Measurements from ENCODE around the gene SVEP1. TPM values are rescaled to one million over a fixed set of nuclear protein-coding genes. Genes with fewer than 3 reads are reported as not detected.

SVEP1 gene
- total RNA-seq, 1 donor from 2014 or later = under 0.01 TPM

DNA sequence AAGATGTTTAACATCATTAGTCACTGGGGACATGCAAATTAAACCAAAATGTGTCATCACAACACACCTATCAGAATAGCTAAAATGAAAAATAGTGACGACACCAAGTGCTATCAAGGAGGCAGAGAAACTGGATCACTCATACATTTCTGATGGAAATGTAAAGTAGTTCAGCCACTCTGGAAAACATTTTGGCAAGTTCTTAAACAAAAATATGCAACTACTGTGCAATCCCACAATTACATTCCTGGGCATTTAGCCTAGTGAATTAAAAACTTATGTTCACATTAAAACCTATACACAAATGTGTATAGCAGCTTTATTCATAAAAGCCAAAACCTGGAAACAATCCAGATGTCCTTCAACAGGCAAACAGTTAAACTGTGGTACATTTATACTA lies 53.1 kb downstream of the SVEP1 start:
- no peak for DNase-seq (ENCODE audit: low read depth in 2 of 2)

DNA sequence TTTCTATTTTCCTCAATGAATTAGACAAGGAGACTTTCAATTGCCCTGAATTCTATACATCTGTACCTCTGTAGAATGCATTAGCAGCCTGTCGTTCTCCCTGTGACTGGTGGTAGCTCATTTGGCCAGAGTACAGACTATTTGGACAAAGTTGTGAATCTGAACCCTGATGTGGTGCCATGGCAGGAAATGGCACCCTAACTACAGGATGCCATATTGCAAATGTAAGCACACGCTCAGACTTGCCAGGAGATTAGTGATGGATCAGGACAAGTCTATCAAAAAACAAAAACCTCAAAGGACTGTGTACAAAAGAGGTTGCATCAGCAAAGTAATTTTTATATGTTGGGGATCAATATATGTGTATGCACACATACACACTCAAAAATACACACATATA lies 58.3 kb downstream of the SVEP1 start:
- no peak for DNase-seq (ENCODE audit: low read depth in 2 of 2)

DNA sequence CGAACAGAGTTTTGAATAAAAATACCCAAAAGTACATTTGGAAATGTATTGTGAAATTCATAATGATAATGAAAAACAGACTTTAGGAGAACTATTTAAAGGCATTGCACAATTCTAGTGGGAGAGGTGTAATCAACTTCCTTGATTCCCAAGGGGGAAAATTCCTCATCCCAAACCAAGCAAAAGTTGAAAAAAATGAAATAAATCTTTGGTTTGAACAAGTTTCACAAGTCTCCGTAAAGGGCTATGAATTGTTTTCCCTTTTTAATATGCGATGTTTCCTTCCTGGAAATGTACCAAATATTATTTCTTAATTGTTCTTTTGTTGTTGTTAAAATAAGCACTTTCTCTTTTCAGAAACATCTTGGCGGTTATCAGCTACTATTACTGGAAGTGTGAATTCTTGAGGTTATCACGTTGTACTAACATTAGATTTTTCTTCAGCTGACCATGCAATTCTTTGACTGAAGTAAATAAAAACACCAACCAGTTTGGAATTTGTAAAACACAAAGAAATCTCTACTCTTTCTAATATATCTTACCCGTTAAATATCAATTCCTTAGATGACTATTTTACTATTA lies 59.3 kb downstream of the SVEP1 start:
- no peak for DNase-seq (ENCODE audit: low read depth in 2 of 2)

DNA sequence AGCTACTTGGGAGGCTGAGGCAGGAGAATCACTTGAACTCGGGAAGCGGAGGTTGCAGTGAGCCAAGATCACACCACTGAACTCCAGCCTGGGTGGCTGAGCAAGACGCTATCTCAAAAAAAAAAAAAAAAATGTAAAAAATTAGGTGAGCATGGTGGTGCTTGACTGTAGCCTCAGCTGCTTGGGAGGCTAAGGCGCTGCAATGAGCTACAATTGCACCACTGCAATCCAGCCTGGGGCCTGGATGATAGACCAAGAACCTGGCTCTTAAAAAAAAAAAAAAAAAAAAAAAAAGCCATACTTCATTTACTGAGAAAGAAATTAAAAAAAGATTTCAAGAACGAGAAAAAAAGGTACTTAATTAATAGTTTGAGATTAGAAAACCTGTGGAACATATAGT lies 62.1 kb downstream of the SVEP1 start:
- DNase-seq (ENCODE audit: low read depth in 2 of 2) = no peak

DNA sequence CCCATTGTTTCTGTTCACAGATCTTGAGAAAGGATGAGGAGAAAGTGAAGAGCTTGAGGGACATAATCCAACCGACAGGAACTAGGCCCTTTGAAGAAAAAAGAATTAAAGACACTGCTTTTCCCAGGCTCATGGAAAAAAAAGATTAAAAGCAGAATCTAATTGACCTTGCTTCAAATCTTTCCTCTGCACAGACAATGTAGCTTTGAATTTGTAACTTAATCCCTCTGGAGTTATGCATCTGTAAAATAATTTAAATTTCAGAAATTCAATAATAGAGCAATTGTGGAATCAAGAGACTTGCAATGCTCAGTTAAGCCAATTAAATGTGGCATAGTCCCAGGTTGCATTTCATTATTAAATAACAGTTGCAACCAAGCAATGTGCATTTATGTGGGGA lies 64.6 kb downstream of the SVEP1 start:
- no peak for DNase-seq (ENCODE audit: low read depth in 2 of 2)

DNA sequence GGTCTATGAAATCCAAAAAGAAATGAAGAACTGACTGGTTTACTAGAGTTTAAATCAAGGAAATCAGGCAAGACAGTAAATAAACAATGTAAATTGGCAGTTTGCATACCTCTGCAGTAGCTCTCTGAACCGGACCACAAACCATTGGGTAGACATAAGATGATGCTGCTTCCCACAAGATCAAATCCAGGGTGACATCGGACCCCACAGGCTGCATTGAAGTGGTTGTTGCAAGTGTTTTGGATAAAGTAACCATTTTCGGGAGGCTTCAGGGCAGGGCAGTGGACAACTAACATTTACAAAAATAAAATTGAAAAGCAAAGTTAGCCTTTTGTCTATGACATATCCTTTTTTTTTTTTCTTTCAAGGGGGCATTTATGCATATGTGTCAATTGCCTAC lies 66.7 kb downstream of the SVEP1 start:
- no peak for DNase-seq (ENCODE audit: low read depth in 2 of 2)

DNA sequence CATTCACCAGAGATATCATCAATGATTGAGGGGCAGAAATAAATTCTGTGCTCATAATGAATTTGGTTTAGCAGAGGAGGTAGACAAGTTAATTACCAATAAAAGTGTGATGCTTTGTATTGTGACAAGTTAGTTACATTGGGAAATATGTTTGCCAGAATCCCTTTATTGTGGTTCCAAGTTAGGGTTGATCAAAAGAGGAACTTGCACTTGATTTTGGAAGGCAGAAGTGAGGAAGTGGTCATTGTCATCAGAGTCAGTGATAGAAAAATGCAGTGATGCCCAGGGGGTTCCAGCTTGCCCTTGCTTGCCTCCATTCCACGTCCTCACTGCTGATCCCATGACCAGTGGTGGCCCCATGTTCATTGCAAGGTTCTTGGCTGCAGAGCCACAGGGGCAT lies 69.7 kb downstream of the SVEP1 start:
- no peak for DNase-seq (ENCODE audit: low read depth in 2 of 2)

DNA sequence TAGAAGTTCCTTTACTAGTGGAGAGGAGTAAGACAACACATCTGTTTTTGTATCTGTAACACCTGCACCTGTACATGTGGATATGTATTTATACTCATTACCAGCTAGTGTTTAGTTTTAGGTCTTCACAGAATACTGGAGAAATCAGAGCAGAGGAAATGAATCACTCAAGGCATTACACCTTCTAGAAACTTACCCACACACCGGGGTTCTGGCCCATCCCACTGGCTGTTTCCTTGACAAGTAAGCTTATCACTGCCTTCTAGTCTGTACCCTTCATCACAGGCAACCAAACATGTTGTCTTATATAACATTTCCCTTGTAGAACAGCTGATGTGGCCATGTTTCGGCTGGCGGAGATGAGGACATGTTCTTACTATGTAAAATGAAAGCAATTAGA lies 76.7 kb downstream of the SVEP1 start:
- no peak for DNase-seq (ENCODE audit: low read depth in 2 of 2)

DNA sequence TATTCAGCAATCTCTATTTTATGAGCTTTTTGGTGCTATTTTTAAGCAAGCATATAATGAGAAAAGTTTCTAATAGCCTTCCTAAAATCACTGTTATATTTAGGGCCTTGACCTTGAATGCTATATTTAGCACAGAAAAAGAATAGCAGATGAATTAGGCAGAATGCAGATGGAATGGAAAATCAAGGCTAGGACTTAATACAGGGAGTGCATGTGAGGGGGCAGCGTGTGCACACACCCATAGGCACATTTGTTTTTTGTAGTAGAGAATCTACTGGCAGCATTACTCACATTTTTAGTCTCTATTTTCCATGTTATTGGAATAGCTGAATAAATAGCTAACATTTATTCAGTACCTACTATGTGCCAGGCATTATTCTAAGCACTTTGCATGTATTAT lies 79.9 kb downstream of the SVEP1 start:
- DNase-seq (ENCODE audit: low read depth in 2 of 2) = no peak

DNA sequence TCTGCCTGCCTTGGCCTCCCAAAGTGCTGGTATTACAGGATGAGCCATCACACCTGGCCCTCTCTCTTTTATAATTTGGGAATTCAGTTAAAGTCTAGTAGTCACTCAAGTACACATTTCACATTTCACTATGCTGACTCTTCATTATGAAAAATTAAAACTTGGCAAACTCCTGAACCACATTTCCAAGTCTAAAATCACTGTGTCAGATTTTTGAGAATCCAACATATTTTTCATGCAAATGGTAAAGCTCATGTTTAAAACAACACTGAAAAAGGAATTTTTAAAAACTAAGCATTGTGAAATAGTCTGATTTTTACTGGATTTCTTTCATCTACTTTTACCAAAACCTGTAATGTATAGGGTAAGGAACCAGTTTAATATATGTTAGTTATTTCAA lies 92.3 kb downstream of the SVEP1 start:
- no peak for DNase-seq (ENCODE audit: low read depth in 2 of 2)

DNA sequence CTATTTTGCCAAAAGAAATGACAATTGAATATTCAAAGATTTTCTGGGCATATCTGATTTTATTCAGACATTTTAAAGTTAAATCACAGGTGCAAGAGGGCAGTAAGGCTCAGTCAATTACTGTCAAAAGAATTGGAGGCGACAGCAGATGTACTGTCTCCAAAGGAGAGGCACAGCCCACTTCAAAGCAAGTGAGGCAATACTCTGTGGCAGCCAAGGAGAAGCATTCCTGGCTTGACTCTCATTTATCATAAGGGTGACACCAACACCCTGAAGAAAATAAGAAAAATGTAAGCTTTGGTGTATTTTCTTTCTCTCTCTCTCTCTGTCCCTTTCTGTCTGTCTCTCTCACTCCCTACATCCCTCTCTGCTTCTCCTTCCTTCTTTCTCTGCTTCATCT lies 93.3 kb downstream of the SVEP1 start:
- DNase-seq (ENCODE audit: low read depth in 2 of 2) = no peak

DNA sequence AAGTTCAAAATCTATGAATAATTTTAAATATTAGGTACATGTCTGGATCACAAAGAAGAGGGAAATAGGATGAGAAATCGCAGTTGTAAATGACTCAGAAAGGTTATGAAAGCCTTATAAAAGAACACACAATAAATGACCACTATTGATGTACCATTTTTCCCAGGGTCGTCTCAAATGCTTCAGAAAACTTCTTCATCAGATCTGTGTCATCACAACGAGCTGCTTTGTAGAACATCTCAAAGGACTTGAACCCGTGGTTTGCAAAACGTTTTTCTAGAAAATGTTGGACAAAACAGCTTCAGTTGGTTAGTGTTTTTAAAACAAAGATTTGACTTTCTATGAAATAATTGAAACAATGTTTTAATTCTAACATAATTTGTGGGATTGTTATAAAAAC lies 100.1 kb downstream of the SVEP1 start:
- DNase-seq (ENCODE audit: low read depth in 2 of 2) = no peak

DNA sequence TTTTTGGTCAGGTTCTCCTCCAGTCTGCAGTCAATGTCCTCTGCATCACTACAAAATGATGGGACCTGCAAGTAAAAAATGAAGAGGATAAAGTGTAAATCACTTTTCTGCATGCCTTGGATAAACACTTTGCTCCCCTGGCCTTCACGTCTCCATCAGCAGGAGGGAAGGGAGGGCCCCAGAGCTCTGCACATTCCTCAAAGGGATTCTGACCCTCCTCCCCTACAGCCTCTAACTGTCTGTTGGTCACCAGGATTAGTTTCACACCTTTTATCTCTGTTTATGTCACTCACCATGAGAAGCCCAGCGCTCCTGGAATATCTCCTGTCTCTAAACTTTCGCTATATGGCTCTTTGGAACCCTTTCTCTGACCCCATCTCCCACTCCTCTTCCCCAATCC lies 103.3 kb downstream of the SVEP1 start:
- DNase-seq (ENCODE audit: low read depth in 2 of 2) = no peak

DNA sequence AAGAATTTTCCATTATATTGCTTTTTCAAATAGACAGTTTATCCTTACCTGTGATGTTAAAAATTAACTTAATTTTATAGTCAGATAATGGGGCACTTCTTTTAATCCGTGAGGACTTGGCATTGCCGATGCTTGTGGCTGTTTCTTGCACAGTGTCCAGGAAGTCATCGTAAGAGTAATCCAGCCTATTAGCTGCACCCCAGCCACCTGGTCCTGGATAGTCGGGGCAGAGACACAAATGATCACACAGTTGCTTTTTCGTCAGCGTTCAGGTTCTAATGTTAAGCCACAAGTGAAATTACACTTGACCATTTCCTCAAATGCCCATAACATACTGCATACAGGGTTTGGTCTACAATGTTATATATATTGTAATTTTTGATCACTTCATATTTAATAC lies 107.4 kb downstream of the SVEP1 start:
- DNase-seq (ENCODE audit: low read depth in 2 of 2) = no peak

DNA sequence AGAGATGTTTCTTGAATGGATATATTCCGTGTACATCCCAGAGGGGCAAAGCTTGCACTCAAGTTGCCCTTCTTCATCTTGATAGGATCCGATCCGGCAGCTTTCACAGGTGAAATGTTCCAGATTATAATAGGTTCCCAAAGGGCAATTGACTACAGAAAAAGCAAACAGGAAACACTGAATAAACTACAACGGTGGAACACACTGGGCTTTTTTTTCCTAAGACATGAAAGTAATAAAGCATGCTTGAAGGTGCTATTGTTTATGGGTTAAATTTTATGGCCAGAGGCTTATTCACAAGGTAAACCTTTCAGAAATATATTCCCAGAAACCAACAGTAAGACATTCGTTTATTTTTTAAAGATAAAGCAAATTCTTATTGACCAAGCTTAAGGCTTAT lies 110.6 kb downstream of the SVEP1 start:
- no peak for DNase-seq (ENCODE audit: low read depth in 2 of 2)

DNA sequence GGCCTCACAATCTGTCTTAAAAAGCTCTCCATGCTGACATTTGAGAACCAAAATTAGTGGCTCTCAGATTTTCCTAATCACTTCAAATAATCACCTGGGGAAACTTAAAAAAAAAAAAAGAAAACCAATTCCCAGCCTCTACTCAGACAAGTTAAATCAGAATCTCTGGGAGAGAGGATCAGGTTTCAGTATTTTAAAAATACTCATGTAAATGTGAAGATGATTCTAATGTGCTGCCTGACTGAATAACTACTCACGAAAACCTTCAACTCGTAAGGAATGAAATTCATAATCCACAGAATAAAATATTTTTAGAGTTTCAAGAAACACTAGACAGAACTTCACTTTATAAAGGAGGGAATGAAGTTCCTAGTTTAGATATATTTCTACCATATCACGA lies 114.4 kb downstream of the SVEP1 start:
- no peak for DNase-seq (ENCODE audit: low read depth in 2 of 2)

DNA sequence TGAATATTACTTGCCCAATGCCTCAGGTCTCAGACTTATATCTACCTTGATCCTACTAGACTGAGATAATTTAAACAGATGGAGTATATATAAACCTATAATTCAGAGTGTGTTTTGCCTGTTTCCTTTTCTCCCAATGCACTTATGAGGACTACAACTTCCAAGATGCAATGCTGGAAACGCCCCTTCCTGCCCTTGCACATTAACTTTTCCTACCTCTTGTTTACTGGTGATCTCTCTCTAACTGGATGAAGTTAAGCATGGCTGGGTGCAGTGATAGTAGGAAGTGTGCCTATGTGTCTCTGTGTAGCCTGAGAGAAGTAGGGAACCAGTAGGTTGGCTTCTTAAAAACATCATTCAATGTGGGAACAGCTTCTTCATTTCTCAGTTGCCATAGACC lies 115.2 kb downstream of the SVEP1 start:
- no peak for DNase-seq (ENCODE audit: low read depth in 2 of 2)

DNA sequence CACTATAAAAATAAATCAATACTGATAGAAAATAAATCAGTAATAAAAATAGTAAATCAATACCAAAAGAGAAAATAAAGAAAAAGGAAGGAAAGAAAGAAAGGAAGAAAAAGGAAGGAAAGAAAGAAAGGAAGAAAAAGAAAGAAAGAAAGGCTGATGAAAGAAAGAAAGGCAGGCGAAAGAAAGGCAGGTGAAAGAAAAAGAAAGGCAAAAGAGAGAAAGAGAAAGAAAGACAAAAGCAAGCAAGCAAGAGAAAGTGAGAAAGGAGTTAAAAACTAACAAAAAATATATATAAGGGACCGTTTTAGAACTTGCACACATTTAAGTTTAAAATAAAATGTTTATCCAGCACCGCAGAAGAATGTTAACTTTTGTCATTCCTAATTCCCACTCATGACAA lies 116.0 kb downstream of the SVEP1 start:
- DNase-seq (ENCODE audit: low read depth in 2 of 2) = no peak

DNA sequence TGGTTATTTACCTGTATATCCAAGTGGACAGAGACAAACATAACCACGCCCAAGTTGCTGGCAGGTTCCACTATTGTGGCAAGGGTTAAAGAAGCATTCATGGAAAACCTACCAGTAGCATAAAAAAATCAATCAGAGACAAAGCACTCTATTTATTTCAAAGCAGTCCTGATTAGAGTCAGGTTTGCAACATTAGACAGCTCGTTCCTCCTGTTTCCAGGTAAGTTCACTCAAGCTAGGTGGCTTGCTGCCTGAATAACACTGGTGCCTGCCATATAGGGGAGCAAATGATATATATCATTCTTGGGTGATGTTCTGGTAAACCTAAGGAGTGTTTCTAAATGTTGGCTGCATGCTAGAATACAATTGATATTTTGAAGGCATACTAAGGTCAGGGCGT lies 122.3 kb downstream of the SVEP1 start:
- DNase-seq (ENCODE audit: low read depth in 2 of 2) = no peak

DNA sequence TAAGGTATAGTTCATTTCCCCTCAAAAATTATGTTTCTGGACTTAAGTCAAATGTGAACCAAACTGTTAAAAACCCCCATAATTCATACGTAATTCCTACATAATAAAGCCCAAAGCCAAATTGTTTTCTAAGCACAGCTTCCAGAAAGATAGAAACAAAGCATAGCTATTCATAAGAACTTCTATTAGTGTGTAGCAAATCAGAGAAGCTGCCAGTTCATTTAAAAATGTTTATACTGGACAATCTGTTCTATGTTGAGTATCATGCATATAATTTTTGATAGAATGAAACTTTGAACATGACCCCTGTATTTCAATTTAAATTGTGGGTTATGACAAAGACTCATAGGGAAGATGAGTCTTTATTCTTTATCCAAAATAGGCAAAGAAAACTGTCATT lies 122.9 kb downstream of the SVEP1 start:
- DNase-seq (ENCODE audit: low read depth in 2 of 2) = no peak

DNA sequence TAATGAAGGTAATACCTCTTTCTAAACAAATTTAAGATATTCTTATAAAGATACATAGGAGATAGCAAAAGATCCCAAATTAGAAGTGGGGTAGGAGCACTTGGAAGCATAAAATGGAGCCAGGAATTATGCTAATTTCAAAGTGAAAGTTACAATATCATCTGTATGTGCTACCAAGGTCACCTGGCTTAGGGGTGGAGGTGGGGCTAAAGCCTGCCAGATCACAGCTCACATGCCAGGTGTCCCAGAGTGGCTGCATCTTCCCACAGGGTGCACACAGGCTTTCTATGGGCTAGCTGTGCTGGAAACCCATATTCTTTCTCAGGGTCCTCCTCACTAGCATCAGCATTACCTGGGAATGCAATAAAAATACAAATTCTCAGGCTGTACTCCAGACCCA lies 123.7 kb downstream of the SVEP1 start:
- no peak for DNase-seq (ENCODE audit: low read depth in 2 of 2)

DNA sequence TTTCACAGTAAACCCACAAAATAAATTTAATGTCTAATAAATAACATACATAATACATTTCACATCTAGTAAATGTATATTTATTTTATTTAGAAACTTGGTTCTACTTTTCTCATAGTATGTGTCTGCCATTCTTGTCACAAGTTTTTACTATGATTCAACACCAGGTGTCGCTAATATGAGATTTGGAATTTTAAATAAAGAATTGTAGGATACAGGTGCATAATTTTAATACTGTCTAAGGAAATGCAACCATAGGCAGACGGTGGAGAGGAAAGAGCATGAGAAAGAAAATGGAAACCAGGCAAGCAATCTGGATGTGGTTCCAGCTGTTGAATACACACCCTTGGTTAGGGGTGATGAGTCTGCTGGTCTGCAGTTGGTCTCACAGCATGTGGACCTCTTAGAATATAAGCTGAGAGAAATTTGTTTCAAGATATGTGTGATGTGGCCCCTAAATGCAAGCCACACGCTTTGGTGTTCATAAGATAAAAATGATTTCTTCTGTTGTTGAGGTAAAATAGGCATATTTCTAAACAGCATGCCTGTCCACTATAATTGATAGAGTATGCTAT lies 127.2 kb downstream of the SVEP1 start:
- DNase-seq (ENCODE audit: low read depth in 2 of 2) = peak; percentile 7 to 15

DNA sequence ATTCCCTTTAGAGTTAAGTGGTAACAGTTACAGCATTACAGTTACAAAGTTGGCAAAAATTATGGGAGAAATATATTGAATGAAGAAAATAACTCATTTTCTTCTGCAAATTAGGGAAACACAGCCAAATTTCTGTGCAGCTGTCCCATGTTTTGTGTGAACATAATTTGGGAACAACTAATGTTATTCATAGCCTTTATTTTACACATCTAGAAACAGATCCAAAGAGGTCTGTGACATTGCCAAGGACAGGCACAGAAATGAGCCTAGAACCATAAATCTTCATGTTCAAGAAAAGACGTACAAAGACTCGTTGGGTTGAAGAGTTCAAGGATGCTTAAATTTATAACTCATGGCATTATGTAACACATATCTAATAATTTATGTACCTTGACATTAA lies 127.8 kb downstream of the SVEP1 start:
- DNase-seq (ENCODE audit: low read depth in 2 of 2) = no peak

DNA sequence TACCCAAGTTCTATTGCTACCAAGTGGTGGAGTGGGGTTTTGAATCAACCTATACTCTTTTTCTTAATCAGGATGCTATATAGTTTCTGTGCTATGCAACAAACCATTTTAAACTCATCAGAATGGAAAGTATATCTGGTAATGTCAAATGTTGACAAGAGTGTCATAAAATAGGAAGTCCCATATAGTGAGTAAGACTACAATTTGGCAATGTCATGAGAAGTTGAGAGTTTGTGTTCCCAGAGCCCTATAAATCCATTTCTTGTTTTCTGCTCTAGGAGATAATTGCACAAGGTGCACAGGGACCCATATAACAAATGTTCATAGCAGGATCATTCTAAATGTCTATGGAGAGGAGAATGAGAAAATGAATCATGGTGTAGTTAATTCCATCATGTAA lies 132.1 kb downstream of the SVEP1 start:
- no peak for DNase-seq (ENCODE audit: low read depth in 2 of 2)
